Left ventricle myocardium inferior (tissue), 1 donor: ENCODE measurements around the gene CALML4. TPM values are rescaled to one million over a fixed set of nuclear protein-coding genes. Genes with fewer than 3 reads are reported as not detected.

Experiments
- total RNA-seq: library from RNA; stranded (reverse); fragmentation: NEBNext Ultra II Directional; extraction: Animal tissue kit (Norgen Biotek cat#: 25700); gene quantifications from one replicate; pipeline ENCODE4 v1.2.1, GENCODE V29; 2021
- donor health status: DM: no; HTN: yes; CAD: no; lungs with severe emphysema.

CALML4 gene
- total RNA-seq, 1 donor from 2014 or later: 0.91 TPM

Other genes starting within 250 kb of the CALML4 start
- 29.9 TPM for gene PIAS1, start 151.0 kb downstream of the CALML4 start, total RNA-seq
- gene CLN6, start 24.4 kb upstream of the CALML4 start, total RNA-seq: 6.6 TPM
- 46.7 TPM for gene FEM1B, start 72.4 kb upstream of the CALML4 start, total RNA-seq
- gene ITGA11, start 226.8 kb upstream of the CALML4 start, total RNA-seq: 31.4 TPM